ENCODE measurements around the gene EFNA4. TPM values are rescaled to one million over a fixed set of nuclear protein-coding genes. Genes with fewer than 3 reads are reported as not detected.

Gene EFNA4
- total RNA-seq, 4 donors from 2014 or later = 0.41 to 0.87 (median 0.80) TPM

GRCh38 chr1:155093911-155094621 lies 30.5 kb downstream of the EFNA4 start:
- peak; percentile 53 to 58 for ATAC-seq
- in situ Hi-C loops (cut with MboI; ENCODE audit: low sequenced_read_pairs in 4 of 4) (loop anchor here (5.0 kb wide), 1 partner anchor 73 kb away; no protein-coding TSS in a partner anchor), intact Hi-C loops (cut with DNase I; ENCODE audit: low total_unique reads) (no loop called here)
- Histone ChIP-seq H3K9me3 (no peaks in the 10 kb centered on the region), H3K27ac (peak overlapping the region in 2 of 4 donors; percentile 14 to 55), H3K36me3 (no peaks in the 10 kb centered on the region), H3K27me3 (no peaks in the 10 kb centered on the region), H3K4me1 (peaks cover 12 to 13% of the 10 kb centered on the region in 2 donors), H3K4me3 (no peak overlapping the region)
- TF ChIP-seq POLR2A (IDR thresholded peaks at IDR 0.05) = no peak
- TF ChIP-seq, protein P1, sequence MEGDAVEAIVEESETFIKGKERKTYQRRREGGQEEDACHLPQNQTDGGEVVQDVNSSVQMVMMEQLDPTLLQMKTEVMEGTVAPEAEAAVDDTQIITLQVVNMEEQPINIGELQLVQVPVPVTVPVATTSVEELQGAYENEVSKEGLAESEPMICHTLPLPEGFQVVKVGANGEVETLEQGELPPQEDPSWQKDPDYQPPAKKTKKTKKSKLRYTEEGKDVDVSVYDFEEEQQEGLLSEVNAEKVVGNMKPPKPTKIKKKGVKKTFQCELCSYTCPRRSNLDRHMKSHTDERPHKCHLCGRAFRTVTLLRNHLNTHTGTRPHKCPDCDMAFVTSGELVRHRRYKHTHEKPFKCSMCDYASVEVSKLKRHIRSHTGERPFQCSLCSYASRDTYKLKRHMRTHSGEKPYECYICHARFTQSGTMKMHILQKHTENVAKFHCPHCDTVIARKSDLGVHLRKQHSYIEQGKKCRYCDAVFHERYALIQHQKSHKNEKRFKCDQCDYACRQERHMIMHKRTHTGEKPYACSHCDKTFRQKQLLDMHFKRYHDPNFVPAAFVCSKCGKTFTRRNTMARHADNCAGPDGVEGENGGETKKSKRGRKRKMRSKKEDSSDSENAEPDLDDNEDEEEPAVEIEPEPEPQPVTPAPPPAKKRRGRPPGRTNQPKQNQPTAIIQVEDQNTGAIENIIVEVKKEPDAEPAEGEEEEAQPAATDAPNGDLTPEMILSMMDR (IDR thresholded peaks at IDR 0.05 in 4 of 5, conservative IDR thresholded peaks at IDR 0.05 in 1 of 5) = peak in 4 of 5 experiments; percentile 18 to 46 (median 26)
- no peak for DNase-seq

DNA sequence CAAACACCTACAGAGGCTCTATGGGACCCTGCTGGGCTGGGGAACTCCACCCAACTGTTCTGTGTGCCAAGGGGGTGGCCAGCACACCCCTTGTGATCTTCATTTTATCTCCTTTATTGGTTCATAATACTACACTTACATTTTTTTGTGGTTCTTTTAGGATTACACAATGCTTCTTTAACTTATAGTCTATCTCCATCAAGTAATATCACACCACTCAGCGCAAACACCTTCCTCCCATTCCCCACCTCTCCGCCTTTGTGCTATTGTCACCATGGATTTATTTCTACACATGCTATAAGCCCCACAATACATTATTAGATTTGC lies 31.0 kb downstream of the EFNA4 start:
- intact Hi-C loops (cut with DNase I; ENCODE audit: low total_unique reads) (no loop called here), in situ Hi-C loops (cut with MboI; ENCODE audit: low sequenced_read_pairs in 4 of 4) (loop anchor here (5.0 kb wide), 1 partner anchor 73 kb away; no protein-coding TSS in a partner anchor)
- no peak for TF ChIP-seq POLR2A (IDR thresholded peaks at IDR 0.05)
- TF ChIP-seq, protein P1 (IDR thresholded peaks at IDR 0.05 in 4 of 5, conservative IDR thresholded peaks at IDR 0.05 in 1 of 5) = no peak
- no peak overlapping the region for H3K4me3 ChIP-seq
- H3K4me1 ChIP-seq = peaks cover 12 to 13% of the 10 kb centered on the region in 2 donors
- no peaks in the 10 kb centered on the region for H3K9me3 ChIP-seq
- no peaks in the 10 kb centered on the region for H3K27me3 ChIP-seq
- H3K27ac ChIP-seq = peak overlapping the region in 1 of 4 donors; percentile 55
- no peak for DNase-seq
- no peak for ATAC-seq
- H3K36me3 ChIP-seq = no peaks in the 10 kb centered on the region

GRCh38 chr1:155099331-155099730 lies 35.8 kb downstream of the EFNA4 start:
- Histone ChIP-seq H3K9me3 (no peaks in the 10 kb centered on the region), H3K27me3 (no peaks in the 10 kb centered on the region), H3K27ac (no peak overlapping the region), H3K36me3 (no peaks in the 10 kb centered on the region), H3K4me3 (no peak overlapping the region), H3K4me1 (peaks cover 0 to 4% of the 10 kb centered on the region in 2 donors)
- TF ChIP-seq POLR2A (IDR thresholded peaks at IDR 0.05) = no peak
- TF ChIP-seq, protein P1 (IDR thresholded peaks at IDR 0.05 in 4 of 5, conservative IDR thresholded peaks at IDR 0.05 in 1 of 5) = no peak
- no peak for DNase-seq
- in situ Hi-C loops (cut with MboI; ENCODE audit: low sequenced_read_pairs in 4 of 4) = no loop called here
- intact Hi-C loops (cut with DNase I; ENCODE audit: low total_unique reads) = no loop called here
- ATAC-seq = no peak

DNA sequence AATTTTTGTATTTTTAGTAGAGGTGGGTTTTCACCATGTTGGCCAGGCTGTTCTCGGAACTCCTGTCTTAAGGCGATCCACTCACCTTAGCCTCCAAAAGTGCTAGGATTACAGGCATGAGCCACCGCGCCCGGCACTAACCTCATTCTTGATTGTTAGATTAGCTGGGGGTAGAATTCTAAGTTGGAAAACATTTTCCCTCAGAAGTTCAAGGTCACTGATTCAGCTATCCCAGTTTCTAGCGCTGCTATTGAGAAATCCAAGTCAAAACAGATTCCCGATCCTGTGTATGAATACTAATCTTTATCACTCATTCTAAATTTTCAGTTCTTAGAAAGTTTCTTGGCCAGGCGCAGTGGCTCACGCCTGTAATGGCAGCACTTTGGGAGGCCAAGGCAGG lies 39.8 kb downstream of the EFNA4 start:
- in situ Hi-C loops (cut with MboI; ENCODE audit: low sequenced_read_pairs in 4 of 4) (no loop called here), intact Hi-C loops (cut with DNase I; ENCODE audit: low total_unique reads) (no loop called here)
- no peak for TF ChIP-seq POLR2A (IDR thresholded peaks at IDR 0.05)
- TF ChIP-seq, protein P1 (IDR thresholded peaks at IDR 0.05 in 4 of 5, conservative IDR thresholded peaks at IDR 0.05 in 1 of 5) = no peak
- no peak overlapping the region for H3K4me3 ChIP-seq
- peaks cover 7 to 13% of the 10 kb centered on the region in 2 donors for H3K4me1 ChIP-seq
- no peaks in the 10 kb centered on the region for H3K36me3 ChIP-seq
- DNase-seq (no peak), ATAC-seq (no peak)
- H3K27me3 ChIP-seq = no peaks in the 10 kb centered on the region
- H3K9me3 ChIP-seq = no peaks in the 10 kb centered on the region
- no peak overlapping the region for H3K27ac ChIP-seq
